ENCODE results near the gene PIK3R1.

The PIK3R1 gene

GRCh38 chr5:68173007-68173406, 42.5 kb upstream of the PIK3R1 start:
- TF ChIP-seq YY1 (IDR thresholded peaks at IDR 0.05; ENCODE audit: low read depth) (no peak), EGR1 (IDR thresholded peaks at IDR 0.05) (no peak), NFIC (IDR thresholded peaks at IDR 0.05) (no peak), EP300 (IDR thresholded peaks at IDR 0.05; ENCODE audit: borderline replicate concordance) (no peak), CEBPB (IDR thresholded peaks at IDR 0.05) (no peak), MAX (IDR thresholded peaks at IDR 0.05) (no peak), REST (IDR thresholded peaks at IDR 0.05; ENCODE audit: low read depth) (no peak), FOXM1 (IDR thresholded peaks at IDR 0.05; ENCODE audit: borderline replicate concordance, low read depth) (no peak), TCF12 (IDR thresholded peaks at IDR 0.05; ENCODE audit: low read depth) (no peak), ZBTB7A (IDR thresholded peaks at IDR 0.05; ENCODE audit: low read depth) (no peak), TAF1 (IDR thresholded peaks at IDR 0.05; ENCODE audit: low read depth) (no peak)

- TF ChIP-seq USF1 (IDR thresholded peaks at IDR 0.05) (no peak), REST (IDR thresholded peaks at IDR 0.05; ENCODE audit: low read depth) (no peak), EP300 (IDR thresholded peaks at IDR 0.05; ENCODE audit: borderline replicate concordance) (no peak), FOXM1 (IDR thresholded peaks at IDR 0.05; ENCODE audit: borderline replicate concordance, low read depth) (no peak), MAX (IDR thresholded peaks at IDR 0.05) (no peak), TCF12 (IDR thresholded peaks at IDR 0.05; ENCODE audit: low read depth) (no peak)
These were observed 39.3 kb upstream of the PIK3R1 start for GRCh38 chr5:68176253-68176652.

GRCh38 chr5:68176802-68177479, 38.6 kb upstream of the PIK3R1 start:
- no peak for TF ChIP-seq TAF1 (IDR thresholded peaks at IDR 0.05; ENCODE audit: low read depth)
- TF ChIP-seq EGR1 (IDR thresholded peaks at IDR 0.05) = no peak

GRCh38 chr5:68177676-68178075, 37.9 kb upstream of the PIK3R1 start:
- TF ChIP-seq TAF1 (IDR thresholded peaks at IDR 0.05; ENCODE audit: low read depth) (no peak), NFIC (IDR thresholded peaks at IDR 0.05) (no peak), TCF12 (IDR thresholded peaks at IDR 0.05; ENCODE audit: low read depth) (no peak), REST (IDR thresholded peaks at IDR 0.05; ENCODE audit: low read depth) (no peak), EP300 (IDR thresholded peaks at IDR 0.05; ENCODE audit: borderline replicate concordance) (no peak), MAX (IDR thresholded peaks at IDR 0.05) (no peak), FOXM1 (IDR thresholded peaks at IDR 0.05; ENCODE audit: borderline replicate concordance, low read depth) (no peak), RAD21 (IDR thresholded peaks at IDR 0.05; ENCODE audit: low read depth) (no peak), TEAD4 (IDR thresholded peaks at IDR 0.05) (no peak), USF1 (IDR thresholded peaks at IDR 0.05) (no peak), ZBTB7A (IDR thresholded peaks at IDR 0.05; ENCODE audit: low read depth) (no peak), CEBPB (IDR thresholded peaks at IDR 0.05) (no peak), EGR1 (IDR thresholded peaks at IDR 0.05) (no peak), YY1 (IDR thresholded peaks at IDR 0.05; ENCODE audit: low read depth) (no peak), CREB1 (IDR thresholded peaks at IDR 0.05; ENCODE audit: low read depth) (no peak)
